ENCODE measurements around the gene FANCE.
"Not testable (repeated sequence)": the region's sequence is repeated elsewhere in the genome, so short reads cannot be mapped to it uniquely, and the experiment has no call there.

FANCE gene

DNA sequence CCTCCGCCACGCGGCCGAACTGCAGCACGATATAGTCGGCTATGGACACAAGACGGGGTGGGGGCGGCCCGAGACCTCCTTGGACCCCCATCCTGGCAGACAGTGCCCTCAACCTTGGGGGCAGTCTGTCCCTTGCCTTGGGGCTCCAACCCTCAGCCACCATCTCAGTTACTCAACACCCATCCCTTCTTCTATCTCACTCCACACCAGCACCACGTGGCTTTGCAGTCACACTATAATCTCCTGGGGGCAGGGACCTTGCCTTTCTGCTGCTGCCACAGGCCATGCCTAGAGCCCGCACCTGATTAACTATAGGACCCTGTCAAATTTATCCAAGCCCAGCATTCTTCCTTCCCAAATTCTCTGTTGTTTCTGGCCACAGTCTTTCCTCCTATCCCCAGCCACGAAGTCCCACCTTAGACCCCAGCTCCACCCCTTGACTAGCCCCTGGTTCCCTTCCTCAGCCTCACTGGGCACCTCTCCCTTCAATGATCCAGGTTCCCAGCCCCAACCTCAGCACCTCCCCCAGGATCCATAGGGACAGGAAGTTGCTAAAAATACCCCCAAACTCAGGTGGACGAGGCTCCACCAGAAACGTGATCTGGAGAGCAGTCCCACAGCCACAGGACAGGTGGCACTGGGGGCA lies 46.4 kb downstream of the FANCE start:
- DNase-seq (ENCODE audit: low spot score) = no peak

DNA sequence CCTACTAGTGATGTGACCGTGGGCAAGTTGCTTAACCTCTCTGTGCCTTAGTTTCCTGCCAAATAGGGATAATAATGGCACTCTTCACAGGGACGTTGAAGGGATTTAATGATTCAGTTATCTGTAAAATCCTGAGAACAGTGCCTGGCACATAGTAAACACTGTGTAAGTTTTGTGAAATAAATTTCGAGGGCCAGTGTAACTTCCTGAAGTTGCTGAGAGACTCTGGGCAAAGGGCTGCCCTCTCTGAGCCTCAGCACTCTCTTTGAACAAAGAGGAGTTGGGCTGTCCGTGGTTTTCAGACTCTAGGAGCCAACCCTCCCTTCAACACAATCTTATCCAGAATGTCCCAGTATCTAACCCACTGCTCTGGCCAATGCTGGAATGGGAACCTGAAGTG lies 47.2 kb downstream of the FANCE start:
- DNase-seq (ENCODE audit: low spot score) = no peak

DNA sequence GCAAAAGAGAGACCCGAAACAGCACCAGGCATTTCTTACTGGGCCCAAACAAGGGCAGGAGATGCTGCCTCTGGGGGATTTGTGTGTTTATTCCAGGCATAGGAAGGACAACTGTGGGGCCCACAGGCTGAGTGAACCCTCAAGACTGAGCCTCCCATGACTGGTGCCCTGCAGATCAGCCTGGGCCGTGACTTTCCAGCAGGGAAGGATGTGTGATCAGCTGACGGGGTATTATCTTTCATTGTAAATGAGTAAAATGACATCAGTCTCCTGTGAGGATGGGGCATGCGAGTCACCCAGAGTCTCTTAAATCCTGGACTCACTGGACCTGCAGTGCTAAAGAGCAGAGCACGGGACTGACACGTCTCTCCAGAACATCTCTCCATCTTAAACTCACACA lies 48.6 kb downstream of the FANCE start:
- DNase-seq (ENCODE audit: low spot score) = peak; percentile 82

DNA sequence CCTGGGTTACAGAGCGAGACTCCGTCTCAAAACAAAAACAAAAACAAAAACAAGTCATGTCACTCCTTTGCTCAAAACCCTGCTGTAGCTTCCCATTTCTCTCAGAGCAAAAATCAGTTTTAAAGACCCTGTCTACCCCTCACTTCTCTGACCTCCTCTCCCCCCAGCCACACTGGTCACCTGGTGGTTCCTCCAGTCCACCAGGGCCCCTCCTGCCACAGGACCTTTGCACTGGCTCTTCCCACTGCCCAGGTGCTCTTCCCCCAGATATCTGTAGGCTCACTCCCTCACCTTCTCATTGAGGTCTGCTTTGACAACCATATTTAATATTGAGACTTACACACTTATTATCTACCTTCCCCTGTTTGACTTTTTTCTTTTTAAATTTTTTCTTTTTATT lies 49.6 kb downstream of the FANCE start:
- no peak for DNase-seq (ENCODE audit: low spot score)

DNA sequence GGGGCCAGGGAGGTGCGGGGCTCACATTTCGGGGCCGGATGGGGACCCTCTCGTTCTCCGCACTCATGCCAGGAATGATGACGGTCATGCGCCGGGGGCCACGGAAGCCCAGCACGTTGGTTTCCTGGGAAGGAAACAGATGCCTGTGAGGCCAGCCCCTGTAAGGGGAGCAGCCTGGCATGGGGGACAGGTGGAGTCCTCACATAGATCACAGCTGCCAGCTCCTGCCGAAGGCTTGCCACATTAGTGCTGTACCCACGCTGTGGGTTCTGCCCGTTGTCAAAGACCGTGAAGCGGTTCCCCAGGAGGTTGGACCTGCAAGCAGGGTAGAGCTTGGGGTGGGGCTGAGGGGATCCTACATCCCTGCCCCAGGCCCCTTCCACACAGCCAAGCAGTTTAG lies 51.4 kb downstream of the FANCE start:
- DNase-seq (ENCODE audit: low spot score) = no peak

DNA sequence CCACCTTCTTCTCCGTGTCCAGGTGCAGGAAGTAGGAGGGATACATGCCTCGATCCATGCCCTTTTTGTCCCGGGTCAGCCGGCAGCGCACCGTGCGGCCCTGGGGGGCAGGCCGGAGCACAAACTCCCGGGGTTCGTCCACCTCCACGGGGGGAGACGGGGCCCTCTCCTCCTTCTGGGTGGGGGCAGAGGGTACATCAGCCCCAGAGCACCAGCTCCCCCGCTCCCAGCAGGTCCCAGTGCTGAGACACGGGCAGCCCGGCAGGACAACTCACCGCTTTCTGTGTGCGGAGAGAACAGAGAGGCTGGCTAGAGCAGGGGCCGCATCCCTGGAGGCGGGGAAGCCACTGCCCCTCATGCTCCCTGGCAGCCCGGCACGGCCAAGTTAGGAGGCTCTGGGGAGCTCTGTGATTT lies 53.9 kb downstream of the FANCE start:
- DNase-seq (ENCODE audit: low spot score) = no peak

DNA sequence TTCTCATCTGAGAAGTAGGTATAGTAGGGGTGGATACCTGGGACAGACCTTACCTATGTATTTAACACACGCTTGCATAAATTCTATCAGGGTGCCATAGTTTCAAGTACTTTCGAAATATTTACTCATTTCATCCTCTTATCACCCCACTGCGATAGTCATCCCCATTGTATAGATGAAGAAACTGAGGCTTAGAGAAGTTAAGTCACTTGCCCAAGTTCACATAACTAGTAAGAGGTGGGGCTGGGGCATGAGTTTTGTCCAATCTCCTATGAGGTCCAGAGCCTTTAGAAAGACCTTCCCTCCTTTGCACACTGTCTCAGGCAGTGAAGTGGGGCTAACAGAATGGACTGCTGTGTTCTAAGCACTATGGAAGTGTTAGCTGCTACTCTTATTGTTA lies 54.4 kb downstream of the FANCE start:
- DNase-seq (ENCODE audit: low spot score) = no peak

DNA sequence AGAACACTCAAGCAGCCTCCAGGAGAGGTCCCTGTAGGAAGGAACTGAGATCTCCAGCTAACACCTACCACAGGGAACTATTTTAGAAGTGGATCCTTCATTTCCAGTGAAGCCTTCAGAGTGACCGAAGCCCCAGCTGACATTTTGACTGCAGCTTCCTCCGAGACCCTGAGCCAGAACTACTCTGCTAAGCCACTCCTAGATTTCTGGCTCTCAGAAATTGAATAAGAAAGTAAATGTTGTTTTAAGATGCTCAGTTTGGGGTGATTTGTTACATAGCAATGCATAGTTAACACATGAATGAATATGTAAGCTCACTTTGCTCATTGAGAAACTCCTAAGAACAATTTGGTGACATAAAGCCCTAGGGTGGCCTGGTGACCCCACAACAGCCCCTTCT lies 55.1 kb downstream of the FANCE start:
- no peak for DNase-seq (ENCODE audit: low spot score)

DNA sequence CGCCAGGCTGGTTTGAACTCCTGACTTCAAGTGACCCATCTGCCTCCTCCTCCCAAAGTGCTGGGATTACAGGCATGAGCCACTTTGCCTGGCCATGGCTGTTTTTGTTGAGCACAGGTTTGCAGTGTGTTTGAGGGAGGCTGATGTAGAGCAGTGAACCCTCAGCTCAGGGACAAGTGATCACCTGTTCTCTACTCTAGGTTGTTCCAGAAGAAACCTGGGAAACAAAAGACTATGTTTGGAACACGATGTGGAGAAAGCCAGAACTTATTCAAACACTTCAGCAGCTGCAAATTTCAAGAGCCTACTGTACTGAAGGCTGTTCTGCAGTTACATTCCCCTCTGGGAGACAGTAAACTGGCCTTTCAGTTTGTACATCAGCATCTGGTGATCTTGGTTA lies 55.9 kb downstream of the FANCE start:
- DNase-seq (ENCODE audit: low spot score) = no peak

DNA sequence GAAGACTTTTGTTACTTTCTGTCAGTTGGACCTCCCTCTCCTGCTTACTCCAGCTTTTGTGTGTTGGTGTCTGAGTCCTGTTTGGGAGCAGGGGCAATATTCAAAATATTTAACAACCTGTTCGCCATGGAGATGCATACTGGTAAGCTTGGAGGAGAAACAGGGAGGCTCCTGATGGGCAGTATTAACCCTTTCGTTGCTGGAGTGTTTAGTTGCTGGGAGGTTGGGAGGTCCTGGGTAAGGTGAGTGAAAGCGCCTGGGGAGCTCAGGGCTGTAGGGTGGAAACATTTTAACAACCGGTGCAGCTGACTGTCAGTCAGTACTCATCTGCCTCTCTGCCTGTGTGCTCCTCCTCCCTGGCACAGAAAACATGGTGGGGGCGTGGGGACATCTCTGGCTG lies 56.4 kb downstream of the FANCE start:
- DNase-seq (ENCODE audit: low spot score) = no peak

DNA sequence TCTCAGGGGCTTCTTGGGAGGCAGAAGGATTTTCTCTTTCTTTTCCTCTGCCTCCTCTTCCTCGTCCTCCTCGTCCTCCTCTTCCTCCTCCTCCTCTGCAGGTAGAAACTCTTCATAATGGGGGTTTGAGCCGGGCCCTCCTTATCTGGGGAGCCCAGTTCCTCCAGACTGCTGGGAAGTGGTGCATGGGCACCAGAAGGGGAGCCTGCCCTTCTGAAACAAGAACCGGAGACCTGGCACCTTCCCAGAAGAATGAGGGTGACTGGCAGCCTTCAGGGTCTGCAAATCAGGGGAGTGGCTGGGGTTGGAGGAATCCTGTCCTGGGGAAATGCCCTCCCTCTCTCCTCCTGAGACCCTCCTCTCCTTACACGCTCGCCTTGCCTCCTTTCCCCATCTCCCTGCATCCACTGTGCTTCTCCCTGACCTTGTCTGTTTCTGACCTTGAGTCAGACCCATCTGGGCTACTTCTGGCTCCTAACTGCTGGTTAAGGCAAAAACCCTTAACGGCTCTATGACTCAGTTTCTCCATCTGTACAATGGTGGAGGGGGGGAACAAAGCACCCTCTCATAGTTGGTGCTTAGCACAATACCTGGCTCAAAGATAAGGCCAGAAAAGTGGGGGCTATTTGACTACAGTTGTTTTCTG lies 58.9 kb downstream of the FANCE start:
- no peak for DNase-seq (ENCODE audit: low spot score)

DNA sequence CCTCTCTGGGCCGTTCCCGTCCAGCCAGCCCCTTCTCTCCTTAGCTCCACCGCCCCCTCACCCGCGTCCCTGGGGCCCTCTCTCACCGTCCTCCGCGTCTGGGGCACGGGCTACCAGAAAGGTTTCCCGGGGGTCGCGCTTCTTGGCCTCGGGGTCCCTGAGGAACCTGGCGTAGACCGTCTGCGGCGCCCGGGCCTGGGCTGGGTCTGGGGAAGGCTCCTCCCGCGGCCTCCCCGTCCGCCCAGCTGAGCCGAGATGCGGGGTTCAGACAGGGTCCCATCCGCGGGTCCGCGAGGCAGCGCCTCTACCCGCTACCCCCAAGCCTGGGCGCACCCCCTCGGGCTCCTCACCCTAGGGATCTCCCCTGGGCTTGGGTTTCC lies 59.4 kb downstream of the FANCE start:
- no peak for DNase-seq (ENCODE audit: low spot score)

DNA sequence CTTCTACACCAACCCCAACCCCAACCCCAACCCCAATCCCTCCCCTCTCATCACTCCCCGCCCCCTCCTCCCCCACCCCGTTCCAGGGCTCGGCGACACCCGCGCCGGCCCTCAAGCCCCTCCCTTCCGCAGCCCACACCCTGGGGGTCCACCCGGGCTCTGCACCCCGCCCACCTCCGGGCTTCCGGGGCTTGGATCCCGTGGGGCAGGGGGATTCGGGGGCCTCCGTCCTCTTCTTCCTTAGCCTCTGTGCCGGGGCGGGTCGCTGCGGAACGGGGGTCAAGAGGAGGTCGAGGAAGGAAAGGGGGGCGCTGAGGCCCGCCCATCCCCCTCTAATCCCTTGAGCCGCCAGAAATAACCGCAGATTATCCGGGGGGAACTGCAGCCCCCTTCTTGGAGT lies 59.9 kb downstream of the FANCE start:
- no peak for DNase-seq (ENCODE audit: low spot score)

DNA sequence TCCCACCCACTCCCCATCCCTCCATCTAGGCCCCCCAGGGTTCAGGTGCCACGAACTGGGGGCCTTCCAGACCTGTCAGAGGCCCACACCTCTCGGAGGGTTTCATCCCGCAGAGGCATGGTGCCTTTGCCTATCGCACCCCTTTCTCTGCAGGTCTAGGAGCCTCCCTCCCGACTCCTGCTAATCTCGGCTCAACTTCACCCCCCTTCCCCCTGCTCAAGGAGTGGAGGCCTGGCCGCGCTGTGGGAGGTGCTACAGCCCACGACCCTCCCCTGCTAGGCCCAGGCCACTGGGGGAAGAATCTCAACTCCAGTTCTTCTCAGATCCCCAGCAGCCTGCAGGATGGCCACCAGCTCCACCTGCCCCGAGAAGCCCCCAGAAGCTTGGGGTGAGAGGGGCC lies 60.6 kb downstream of the FANCE start, which contains the start of gene TULP1:
TULP1 (minus strand) TSS at position 157 of the 400 bp plus-strand sequence; CDS start at position 119, 38 bp downstream.
- no peak for DNase-seq (ENCODE audit: low spot score)

DNA sequence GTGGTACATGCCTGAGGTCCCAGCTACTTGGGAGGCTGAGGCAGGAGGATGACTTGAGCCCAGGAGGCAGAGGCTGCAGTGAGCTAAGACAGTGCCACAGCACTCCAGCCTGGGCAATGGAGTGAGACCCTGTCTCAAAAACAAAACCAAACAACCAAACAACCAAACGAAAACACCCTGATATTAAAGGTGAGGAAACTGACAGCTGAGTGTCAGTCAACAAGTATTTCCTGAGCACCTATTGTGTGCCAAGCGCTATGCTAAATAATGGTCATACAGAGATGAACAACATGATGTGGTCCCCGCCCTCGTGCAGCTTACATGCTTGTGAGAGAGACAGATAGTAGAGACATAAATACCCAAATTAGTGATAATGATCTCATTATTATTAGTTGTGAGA lies 62.4 kb downstream of the FANCE start:
- no peak for DNase-seq (ENCODE audit: low spot score)

DNA sequence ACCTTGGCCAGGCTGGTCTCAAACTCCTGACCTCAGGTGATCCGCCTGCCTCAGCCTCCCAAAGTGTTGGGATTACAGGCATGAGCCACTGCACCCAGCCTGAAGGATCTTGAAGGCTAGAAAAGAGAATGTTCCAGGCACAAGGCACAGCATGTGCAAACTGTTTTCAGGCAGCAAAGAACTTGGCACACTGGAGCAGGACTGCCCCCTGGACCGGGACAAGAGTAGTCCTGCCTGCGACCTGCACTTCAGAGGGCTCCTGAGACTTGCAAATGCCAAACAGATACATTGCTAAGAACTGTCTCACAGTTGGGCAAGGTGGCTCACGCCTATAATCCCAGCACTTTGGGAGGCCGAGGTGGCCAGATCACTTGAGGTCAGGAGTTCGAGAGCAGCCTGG lies 63.8 kb downstream of the FANCE start:
- DNase-seq (ENCODE audit: low spot score) = not testable (repeated sequence)

All from RKO (cell line).